PC-3 (cell line): ENCODE data around the gene ZNF750.

ENCODE experiments used
- EZH2 ChIP-seq: fragments of 300-600 bp; sonication (generic); IDR thresholded peaks from one replicate; pipeline ENCODE4 v1.6.1; 2017; ENCODE audit warnings: antibody characterized with exemption, mild to moderate bottlenecking, low read length; ENCODE audit not compliant: unreplicated experiment
- TF ChIP-seq, protein P1 (sequence below): fragments of 300-600 bp; sonication (generic); conservative IDR thresholded peaks from 2 replicates; pipeline ENCODE4 v1.5.1; 2017; ENCODE audit warnings: antibody characterized with exemption, low read depth, mild to moderate bottlenecking, low read length

DNA sequence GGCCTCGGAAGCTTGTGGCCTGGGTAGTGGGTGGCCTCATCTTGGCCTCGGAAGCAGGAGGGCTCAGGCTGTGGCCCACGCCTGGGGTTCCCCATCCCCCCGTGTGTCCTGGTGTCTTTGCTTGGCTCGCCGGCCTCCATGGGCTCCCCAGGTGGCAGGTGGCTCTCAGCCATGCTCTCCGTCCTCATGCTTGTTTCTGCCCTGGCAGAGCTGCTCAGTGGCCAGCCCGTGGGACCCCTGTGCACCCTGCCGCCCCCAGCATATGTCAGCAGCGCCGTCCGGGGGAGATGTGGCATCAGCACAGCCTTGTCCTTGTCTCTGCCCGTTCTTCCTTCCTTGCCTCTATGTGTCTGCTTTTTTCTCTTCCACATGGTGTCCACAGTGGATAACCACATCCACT, 49.4 kb downstream of the ZNF750 start:
- no peak for TF ChIP-seq EZH2
- TF ChIP-seq, protein P1, sequence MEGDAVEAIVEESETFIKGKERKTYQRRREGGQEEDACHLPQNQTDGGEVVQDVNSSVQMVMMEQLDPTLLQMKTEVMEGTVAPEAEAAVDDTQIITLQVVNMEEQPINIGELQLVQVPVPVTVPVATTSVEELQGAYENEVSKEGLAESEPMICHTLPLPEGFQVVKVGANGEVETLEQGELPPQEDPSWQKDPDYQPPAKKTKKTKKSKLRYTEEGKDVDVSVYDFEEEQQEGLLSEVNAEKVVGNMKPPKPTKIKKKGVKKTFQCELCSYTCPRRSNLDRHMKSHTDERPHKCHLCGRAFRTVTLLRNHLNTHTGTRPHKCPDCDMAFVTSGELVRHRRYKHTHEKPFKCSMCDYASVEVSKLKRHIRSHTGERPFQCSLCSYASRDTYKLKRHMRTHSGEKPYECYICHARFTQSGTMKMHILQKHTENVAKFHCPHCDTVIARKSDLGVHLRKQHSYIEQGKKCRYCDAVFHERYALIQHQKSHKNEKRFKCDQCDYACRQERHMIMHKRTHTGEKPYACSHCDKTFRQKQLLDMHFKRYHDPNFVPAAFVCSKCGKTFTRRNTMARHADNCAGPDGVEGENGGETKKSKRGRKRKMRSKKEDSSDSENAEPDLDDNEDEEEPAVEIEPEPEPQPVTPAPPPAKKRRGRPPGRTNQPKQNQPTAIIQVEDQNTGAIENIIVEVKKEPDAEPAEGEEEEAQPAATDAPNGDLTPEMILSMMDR, result no peak
